ENCODE results near the gene CTXN1. TPM values are rescaled to one million over a fixed set of nuclear protein-coding genes. Genes with fewer than 3 reads are reported as not detected.

The CTXN1 gene
- total and polyA plus RNA-seq, 8 donors: 0.67 to 5.1 (median 1.7) TPM

GRCh38 chr19:7921967-7922835, 3.7 kb downstream of the CTXN1 start:
- Histone ChIP-seq H3K36me3 (peaks cover 0 to 6% (median 0%) of the 10 kb centered on the region in 3 donors), H3K9me3 (no peaks in the 10 kb centered on the region), H3K4me1 (peaks cover 6 to 27% (median 17%) of the 10 kb centered on the region in 3 donors), H3K27ac (no peak overlapping the region), H3K27me3 (no peaks in the 10 kb centered on the region), H3K4me3 (no peak overlapping the region)
- ATAC-seq: no peak
- FAIRE-seq: no peak
- 90 to 92% methylated on average over 31 of the region's 31 CpGs for WGBS, 2 donors
- intact Hi-C loops (cut with DNase I): loop anchor here in 2 of 3 donors (5.0 to 10.0 kb wide), 2 partner anchors 67 to 70 kb away; no protein-coding TSS in a partner anchor
- TF ChIP-seq CTCF (IDR thresholded peaks at IDR 0.05): no peak
- DNase-seq: peak in 2 of 6 donors; percentile 52 to 74

DNA sequence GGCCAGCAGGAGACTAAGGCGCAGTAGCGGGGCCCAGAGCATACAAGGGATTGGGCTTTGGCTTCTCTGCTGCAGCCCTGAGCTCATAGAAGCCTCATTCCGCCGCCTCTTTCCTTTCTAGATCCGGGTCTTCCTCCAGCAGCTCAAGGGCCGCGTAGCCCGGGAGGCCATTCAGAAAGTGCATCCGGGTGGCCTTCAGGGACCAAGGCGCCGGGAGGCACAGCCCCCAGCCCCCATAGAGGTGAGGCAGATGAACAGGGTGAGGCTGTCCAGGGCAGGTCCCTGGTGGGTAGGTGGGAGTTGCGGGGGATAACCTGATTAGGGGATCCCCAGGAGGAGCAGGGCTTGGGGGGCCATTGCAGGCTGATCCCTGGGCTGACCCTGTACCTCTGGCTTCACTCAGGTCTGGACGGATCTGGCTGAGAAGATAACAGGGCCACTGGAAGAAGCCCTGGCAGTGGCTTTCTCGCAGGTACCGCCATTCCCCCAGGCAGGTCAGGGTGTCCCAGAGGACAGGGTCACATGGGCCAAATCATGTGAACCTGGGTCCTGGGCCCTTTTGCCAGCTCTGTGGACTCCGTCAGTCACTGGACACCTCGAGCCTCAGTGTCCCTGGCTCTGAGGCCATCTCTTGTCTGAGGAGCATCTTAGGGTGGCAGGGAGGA, 4.5 kb downstream of the CTXN1 start:
- ATAC-seq (no peak), FAIRE-seq (no peak), DNase-seq (peak in 2 of 6 donors; percentile 62 to 84)
- TF ChIP-seq CTCF (IDR thresholded peaks at IDR 0.05): no peak
- H3K9me3 ChIP-seq: no peaks in the 10 kb centered on the region
- peaks cover 0 to 6% (median 0%) of the 10 kb centered on the region in 3 donors for H3K36me3 ChIP-seq
- intact Hi-C loops (cut with DNase I): loop anchor here in 2 of 3 donors (5.0 to 10.0 kb wide), 2 partner anchors 67 to 69 kb away; no protein-coding TSS in a partner anchor
- peak overlapping the region; percentile 34 to 79 (median 46) for H3K27ac ChIP-seq
- peak overlapping the region in 2 of 4 donors; percentile 35 to 40 for H3K4me3 ChIP-seq
- WGBS, 2 donors: 70 to 73% methylated on average over 17 of the region's 17 CpGs
- peaks cover 6 to 22% (median 20%) of the 10 kb centered on the region in 3 donors for H3K4me1 ChIP-seq
- H3K27me3 ChIP-seq: no peaks in the 10 kb centered on the region

DNA sequence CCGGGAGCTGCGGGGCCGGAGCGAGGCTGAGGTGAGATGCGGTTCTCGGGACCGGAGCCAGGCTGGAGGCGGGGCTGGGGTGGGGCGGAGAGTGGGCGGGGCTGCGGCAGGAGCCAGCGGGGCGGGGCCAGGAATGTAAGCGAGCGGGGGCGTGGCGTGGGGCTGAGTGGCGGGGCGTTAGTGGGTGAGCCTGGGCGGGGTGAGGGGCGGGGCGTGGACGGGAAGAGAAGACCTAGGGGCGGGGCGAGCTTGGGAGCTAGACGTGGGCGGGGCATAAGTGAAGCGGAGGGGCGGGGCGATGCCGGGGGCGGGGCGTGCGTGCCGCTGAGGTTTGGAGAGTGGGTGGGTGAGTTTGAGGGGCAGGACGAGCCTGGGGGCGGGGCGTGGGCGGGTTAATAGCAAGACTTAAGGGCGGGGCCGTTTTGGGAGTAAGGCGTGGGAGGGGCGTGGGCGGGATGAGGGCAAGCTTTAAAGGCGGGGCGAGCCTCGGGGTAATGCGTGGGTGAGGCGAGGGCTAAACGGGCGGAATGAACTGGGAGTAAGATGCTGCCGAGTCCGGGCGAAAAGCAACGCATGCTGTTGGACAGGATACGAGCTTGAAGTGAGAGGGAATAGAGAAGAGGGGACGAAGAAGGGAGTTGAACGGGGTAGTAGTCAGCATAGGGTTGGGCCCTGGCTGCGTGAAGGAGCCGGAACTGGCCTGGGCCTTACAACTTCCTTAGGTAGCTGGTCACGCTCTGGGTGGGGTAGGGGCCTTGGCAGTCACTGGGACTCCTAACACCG, 5.2 kb downstream of the CTXN1 start:
- no peak for TF ChIP-seq CTCF (IDR thresholded peaks at IDR 0.05)
- Histone ChIP-seq H3K27me3 (peaks cover 0 to 4% (median 0%) of the 10 kb centered on the region in 4 donors), H3K4me1 (peaks cover 6 to 27% (median 21%) of the 10 kb centered on the region in 3 donors), H3K36me3 (peaks cover 0 to 6% (median 0%) of the 10 kb centered on the region in 3 donors), H3K9me3 (no peaks in the 10 kb centered on the region), H3K27ac (peak overlapping the region; percentile 51 to 84 (median 79)), H3K4me3 (peak overlapping the region; percentile 56 to 88 (median 57))
- ATAC-seq (peak; percentile 80 to 88 (median 84)), DNase-seq (peak; percentile 96 to 100 (median 99)), FAIRE-seq (no peak)
- WGBS, 2 donors: 3% methylated on average over 38 to 62 of the region's 62 CpGs
- intact Hi-C loops (cut with DNase I): loop anchor here in 2 of 3 donors (5.0 to 10.0 kb wide), 2 partner anchors 66 to 68 kb away; no protein-coding TSS in a partner anchor

DNA sequence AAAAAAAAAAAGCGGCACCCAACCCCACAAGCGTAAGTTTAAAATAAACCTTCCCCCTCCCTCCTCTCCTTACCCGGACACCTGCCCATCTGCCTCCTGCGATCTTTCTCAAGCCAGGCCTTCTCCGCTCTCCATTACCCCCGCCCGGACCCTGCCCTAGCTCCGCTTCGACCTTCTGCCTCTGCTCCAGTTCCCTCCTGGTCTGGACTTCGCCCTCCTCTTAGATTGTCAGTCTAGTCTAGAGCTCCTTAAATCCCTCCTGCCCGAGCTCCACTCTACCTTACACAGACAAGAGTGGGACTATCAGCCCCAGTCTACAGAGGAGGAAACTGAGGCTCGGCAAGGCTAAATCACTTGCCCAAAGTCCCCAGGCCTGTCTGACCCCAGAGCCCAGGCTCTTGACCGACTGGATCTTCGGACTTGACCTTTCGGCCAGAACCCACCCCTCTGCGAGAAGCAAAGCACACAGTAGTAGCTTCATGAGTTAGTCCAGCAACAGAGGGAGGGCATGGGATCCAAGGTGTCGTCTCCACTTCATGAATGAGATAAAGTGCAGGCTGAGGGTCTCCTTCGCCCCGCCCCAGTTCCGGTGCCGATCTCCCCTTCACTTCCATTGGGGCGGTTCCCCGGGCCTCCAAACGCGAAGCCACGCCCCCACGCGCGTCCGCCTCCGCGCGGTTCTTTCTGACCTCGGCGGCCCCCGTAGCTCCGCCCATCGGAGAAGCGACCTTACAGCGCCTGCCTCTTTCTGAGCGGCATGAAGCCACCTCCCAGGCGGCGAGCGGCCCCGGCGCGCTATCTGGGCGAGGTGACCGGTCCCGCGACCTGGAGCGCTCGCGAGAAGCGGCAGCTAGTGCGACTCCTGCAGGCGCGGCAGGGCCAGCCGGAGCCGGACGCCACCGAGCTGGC, 6.1 kb downstream of the CTXN1 start, which contains the start of gene SNAPC2:
TSS of gene SNAPC2 (plus strand) at position 729 of the 909 bp plus-strand sequence. CDS start at position 758, 29 bp downstream.
- ATAC-seq (peak; percentile 73 to 80 (median 80)), DNase-seq (peak; percentile 96 to 99 (median 98)), FAIRE-seq (no peak)
- Histone ChIP-seq H3K9me3 (no peaks in the 10 kb centered on the region), H3K27ac (peak within 1 kb of the TSS; percentile 51 to 84 (median 79)), H3K36me3 (peaks cover 0 to 6% (median 0%) of the 10 kb centered on the region in 3 donors), H3K4me3 (peak within 1 kb of the TSS; percentile 56 to 88 (median 57)), H3K4me1 (peaks cover 6 to 21% (median 15%) of the 10 kb centered on the region in 3 donors), H3K27me3 (peaks cover 0 to 6% (median 0%) of the 10 kb centered on the region in 4 donors)
- intact Hi-C loops (cut with DNase I): loop anchor here in 2 of 3 donors (5.0 to 10.0 kb wide), 2 partner anchors 65 to 68 kb away; no protein-coding TSS in a partner anchor
- WGBS, 2 donors: 4 to 7% methylated on average over 45 to 62 of the region's 62 CpGs
- TF ChIP-seq CTCF (IDR thresholded peaks at IDR 0.05): no peak
